Brain microvascular endothelial cell (primary cell): Measurements from ENCODE around the gene C5orf15.

Source experiments
- DNase-seq: peaks from one replicate; pipeline ENCODE4 v3.0.0-alpha.2; 2020
- H3K27ac ChIP-seq: fragments of 250-450 bp; sonication (Bioruptor Pico); 2 replicates; pipeline ENCODE4 v1.5.1; 2020; ENCODE audit warnings: mild to moderate bottlenecking, moderate library complexity
- H3K27me3 ChIP-seq: fragments of 250-450 bp; sonication (Bioruptor Pico); replicated peaks from 2 replicates; pipeline ENCODE4 v1.5.1; 2020; ENCODE audit warnings: mild to moderate bottlenecking
- H3K36me3 ChIP-seq: fragments of 250-450 bp; sonication (Bioruptor Pico); replicated peaks from 2 replicates; pipeline ENCODE4 v1.5.1; 2020; ENCODE audit warnings: mild to moderate bottlenecking
- H3K4me3 ChIP-seq: 2 replicates; pipeline ENCODE4 v1.5.1; 2011; ENCODE audit warnings: low read depth, mild to moderate bottlenecking, control low read depth, low read length, moderate library complexity
- in situ Hi-C: cut with HindIII; loops from 2 replicates; pipeline ENCODE4 v1.10.0; 2017; ENCODE audit warnings: low sequenced_read_pairs, low pct_ligation_motif_present
- TF ChIP-seq, protein P1 (sequence below): IDR thresholded peaks from 2 replicates; pipeline ENCODE4 v1.5.1; 2011; ENCODE audit warnings: low read depth, mild to moderate bottlenecking, moderate library complexity, low read length, control low read depth, inconsistent platforms; ENCODE audit errors: missing control alignments

Gene C5orf15

DNA sequence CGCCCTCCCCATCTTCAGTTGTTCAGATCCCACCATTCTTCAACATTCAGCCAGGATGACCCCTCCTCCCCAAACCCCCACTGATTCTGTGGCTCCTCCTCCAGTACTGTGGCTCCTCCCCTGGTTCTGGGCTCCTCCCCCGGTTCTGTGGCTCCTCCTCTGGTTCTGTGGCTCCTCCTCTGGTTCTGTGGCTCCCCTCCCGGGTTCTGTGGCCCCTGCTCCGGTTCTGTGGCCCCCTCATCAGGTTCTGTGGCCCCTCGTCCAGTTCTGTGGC is 32.8 kb downstream of the C5orf15 start:
- H3K27ac ChIP-seq, result no peak overlapping the region
- DNase-seq, result no peak
- H3K4me3 ChIP-seq, result no peak overlapping the region
- TF ChIP-seq, protein P1, sequence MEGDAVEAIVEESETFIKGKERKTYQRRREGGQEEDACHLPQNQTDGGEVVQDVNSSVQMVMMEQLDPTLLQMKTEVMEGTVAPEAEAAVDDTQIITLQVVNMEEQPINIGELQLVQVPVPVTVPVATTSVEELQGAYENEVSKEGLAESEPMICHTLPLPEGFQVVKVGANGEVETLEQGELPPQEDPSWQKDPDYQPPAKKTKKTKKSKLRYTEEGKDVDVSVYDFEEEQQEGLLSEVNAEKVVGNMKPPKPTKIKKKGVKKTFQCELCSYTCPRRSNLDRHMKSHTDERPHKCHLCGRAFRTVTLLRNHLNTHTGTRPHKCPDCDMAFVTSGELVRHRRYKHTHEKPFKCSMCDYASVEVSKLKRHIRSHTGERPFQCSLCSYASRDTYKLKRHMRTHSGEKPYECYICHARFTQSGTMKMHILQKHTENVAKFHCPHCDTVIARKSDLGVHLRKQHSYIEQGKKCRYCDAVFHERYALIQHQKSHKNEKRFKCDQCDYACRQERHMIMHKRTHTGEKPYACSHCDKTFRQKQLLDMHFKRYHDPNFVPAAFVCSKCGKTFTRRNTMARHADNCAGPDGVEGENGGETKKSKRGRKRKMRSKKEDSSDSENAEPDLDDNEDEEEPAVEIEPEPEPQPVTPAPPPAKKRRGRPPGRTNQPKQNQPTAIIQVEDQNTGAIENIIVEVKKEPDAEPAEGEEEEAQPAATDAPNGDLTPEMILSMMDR, result no peak
- no peaks in the 10 kb centered on the region for H3K27me3 ChIP-seq
- no peaks in the 10 kb centered on the region for H3K36me3 ChIP-seq
- in situ Hi-C loops, result no loop called here

DNA sequence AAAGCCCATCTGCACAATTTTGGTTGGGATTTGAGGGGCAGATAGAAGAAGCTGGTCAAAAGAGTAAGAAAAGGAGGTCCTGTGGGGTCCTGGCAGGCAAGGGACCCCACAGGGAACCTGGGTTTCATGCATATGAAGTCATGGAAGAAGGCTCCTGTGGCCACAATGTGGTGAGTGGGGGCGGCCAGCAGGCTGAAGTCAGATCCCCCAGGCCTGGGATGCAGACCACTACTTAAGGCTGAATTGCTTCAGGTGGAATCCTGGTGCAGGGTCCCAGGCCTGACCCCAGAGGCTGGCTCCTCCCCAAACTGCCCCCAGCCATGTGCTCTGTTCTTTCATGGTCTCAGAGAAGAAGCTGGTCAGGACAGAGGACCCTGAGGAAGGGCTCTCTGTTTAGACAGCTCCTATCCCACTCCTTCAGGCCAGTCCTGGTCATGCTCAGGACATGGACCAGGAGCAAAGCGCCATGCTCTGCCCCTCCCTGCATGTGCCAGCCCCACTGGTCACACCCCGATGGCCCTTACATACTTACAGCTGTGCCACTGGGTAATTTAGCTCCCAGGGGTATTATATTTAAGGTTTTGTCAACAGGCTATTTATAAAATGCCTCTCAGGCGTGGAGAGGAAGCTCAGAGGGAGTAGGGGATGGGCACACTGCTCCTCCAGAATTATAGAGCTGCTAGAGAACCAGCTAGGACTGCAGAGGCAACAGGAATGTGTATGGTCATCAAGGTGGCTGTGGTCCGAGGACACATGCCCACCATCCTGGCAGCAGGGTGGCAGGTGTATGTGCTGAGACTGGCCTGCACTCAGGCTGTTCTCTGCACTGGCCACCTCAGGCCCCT is 33.4 kb downstream of the C5orf15 start:
- H3K27ac ChIP-seq, result no peak overlapping the region
- TF ChIP-seq, protein P1, result no peak
- no peaks in the 10 kb centered on the region for H3K36me3 ChIP-seq
- in situ Hi-C loops, result no loop called here
- DNase-seq, result no peak
- no peak overlapping the region for H3K4me3 ChIP-seq
- no peaks in the 10 kb centered on the region for H3K27me3 ChIP-seq

- Histone ChIP-seq H3K36me3 (no peaks in the 10 kb centered on the region), H3K27me3 (no peaks in the 10 kb centered on the region), H3K4me3 (no peak overlapping the region), H3K27ac (no peak overlapping the region)
- no peak for DNase-seq
- in situ Hi-C loops, result no loop called here
- TF ChIP-seq, protein P1, result no peak
Measured at GRCh38 chr5:133934311-133934710, 34.1 kb downstream of the C5orf15 start.

GRCh38 chr5:133933670-133934295 is 34.6 kb downstream of the C5orf15 start:
- TF ChIP-seq, protein P1, result no peak
- no peak overlapping the region for H3K4me3 ChIP-seq
- no peaks in the 10 kb centered on the region for H3K36me3 ChIP-seq
- no peak for DNase-seq
- no peaks in the 10 kb centered on the region for H3K27me3 ChIP-seq
- in situ Hi-C loops, result no loop called here
- no peak overlapping the region for H3K27ac ChIP-seq

DNA sequence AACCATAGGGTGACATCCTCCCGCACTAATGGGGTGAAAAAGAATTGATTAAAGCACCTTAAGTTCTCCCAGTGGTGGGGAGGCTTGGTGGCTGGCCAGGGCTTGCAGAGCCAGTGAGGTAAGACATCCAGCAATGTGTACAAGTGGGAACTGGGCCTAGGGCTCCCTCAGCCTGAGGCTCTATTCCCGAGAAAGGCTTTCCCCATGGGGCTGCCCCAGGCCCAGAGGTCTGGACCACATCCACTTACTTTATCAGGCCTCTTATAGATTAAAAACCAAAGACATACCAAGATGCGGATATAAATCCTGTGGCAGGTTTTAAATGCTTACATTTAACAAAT is 35.3 kb downstream of the C5orf15 start:
- Histone ChIP-seq H3K4me3 (no peak overlapping the region), H3K27me3 (no peaks in the 10 kb centered on the region), H3K27ac (no peak overlapping the region), H3K36me3 (no peaks in the 10 kb centered on the region)
- in situ Hi-C loops, result no loop called here
- TF ChIP-seq, protein P1, result no peak
- no peak for DNase-seq
